SK-N-SH (cell line): Measurements from ENCODE around the gene MAPK9. TPM values are rescaled to one million over a fixed set of nuclear protein-coding genes. Genes with fewer than 3 reads are reported as not detected.

Experiments
- CTCF ChIA-PET: fragments of 300-600, 350-600 bp; formaldehyde crosslinking; extraction: SDS; loops from one replicate; lab custom pipeline; 2021; lab: Yijun Ruan, JAX
- POLR2A ChIA-PET: fragments of 350-600 bp; sonication (Branson Sonifier 250); formaldehyde crosslinking; extraction: SDS; loops from one replicate; lab custom pipeline; 2020; ENCODE audit warnings: antibody characterized with exemption, inconsistent platforms; lab: Yijun Ruan, JAX
- DNase-seq: peaks from one replicate; pipeline ENCODE4 v3.0.0; 2012
- H2AFZ ChIP-seq: fragments of 200-600 bp; sonication (generic); 2 replicates; pipeline ENCODE4 v1.8.1; 2016; ENCODE audit warnings: antibody characterized with exemption, mild to moderate bottlenecking, low read depth
- H3F3A ChIP-seq: fragments of 200-600 bp; sonication (generic); replicated peaks from 2 replicates; pipeline ENCODE3; 2016; ENCODE audit warnings: antibody characterized with exemption, mild to moderate bottlenecking; ENCODE audit not compliant: insufficient read depth
- H3K27ac ChIP-seq, 2 experiments: fragments of 200-500 bp in 1 of 2; fragments of 200-600 bp in 1 of 2; sonication (Bioruptor generic) in 1 of 2; sonication (generic), shearing (Covaris generic) in 1 of 2; 2 replicates each; pipeline versions ENCODE4 v1.5.1 to v1.6.1; 2014 to 2016; ENCODE audit warnings: low read depth in 2 of 2, inconsistent platforms in 1 of 2, low read length in 1 of 2, mild to moderate bottlenecking in 1 of 2, mixed read lengths in 1 of 2
- H3K27me3 ChIP-seq: fragments of 200-600 bp; sonication (generic), shearing (Covaris generic); 2 replicates; pipeline ENCODE4 v1.6.1; 2016; ENCODE audit warnings: mixed run types; ENCODE audit not compliant: insufficient read depth
- H3K36me3 ChIP-seq, 2 experiments: fragments of 200-500 bp in 1 of 2; fragments of 200-600 bp in 1 of 2; sonication (Bioruptor generic) in 1 of 2; sonication (generic) in 1 of 2; replicated peaks in 1 of 2; 2 replicates each; pipeline versions ENCODE3 to v1.5.1; 2014 to 2016; ENCODE audit warnings: low read length in 1 of 2, mild to moderate bottlenecking in 1 of 2; ENCODE audit not compliant: insufficient read depth in 2 of 2, control insufficient read depth in 1 of 2
- H3K4me1 ChIP-seq, 2 experiments: fragments of 200-500 bp in 1 of 2; fragments of 200-600 bp in 1 of 2; sonication (Bioruptor generic) in 1 of 2; sonication (generic), shearing (Covaris generic) in 1 of 2; 2 replicates each; pipeline versions ENCODE4 v1.5.1 to v1.6.1; 2014 to 2016; ENCODE audit warnings: low read depth in 1 of 2, low read length in 1 of 2, mixed run types in 1 of 2; ENCODE audit not compliant: insufficient read depth in 2 of 2, control insufficient read depth in 1 of 2
- H3K4me2 ChIP-seq: fragments of 200-600 bp; sonication (generic), shearing (Covaris generic); 2 replicates; pipeline ENCODE4 v1.6.1; 2017; ENCODE audit warnings: mixed run types
- H3K4me3 ChIP-seq, 2 experiments: fragments of 200-500 bp in 1 of 2; fragments of 200-600 bp in 1 of 2; sonication (Bioruptor generic) in 1 of 2; sonication (generic), shearing (Covaris generic) in 1 of 2; 2 replicates each; pipeline versions ENCODE4 v1.5.1 to v1.8.1; 2014 to 2016; ENCODE audit warnings: low read depth in 2 of 2, inconsistent platforms in 1 of 2, low read length in 1 of 2, mild to moderate bottlenecking in 1 of 2, mixed read lengths in 1 of 2, moderate library complexity in 1 of 2
- H3K79me2 ChIP-seq: fragments of 200-600 bp; sonication (generic); 2 replicates; pipeline ENCODE4 v1.8.1; 2017; ENCODE audit warnings: mild to moderate bottlenecking; ENCODE audit not compliant: insufficient read depth
- H3K9ac ChIP-seq: fragments of 200-600 bp; sonication (generic); 2 replicates; pipeline ENCODE4 v1.6.1; 2017; ENCODE audit warnings: mixed run types
- H3K9me2 ChIP-seq: fragments of 200-600 bp; sonication (generic); 2 replicates; pipeline ENCODE4 v1.6.1; 2017; ENCODE audit warnings: mixed run types
- H3K9me3 ChIP-seq: fragments of 200-600 bp; sonication (generic); 2 replicates; pipeline ENCODE4 v1.6.1; 2017; ENCODE audit warnings: mixed run types, mild to moderate bottlenecking, moderate library complexity
- H4K20me1 ChIP-seq: fragments of 200-600 bp; sonication (generic); 2 replicates; pipeline ENCODE4 v1.6.1; 2017; ENCODE audit warnings: mild to moderate bottlenecking, mixed run types; ENCODE audit not compliant: insufficient read depth
- CHD2 ChIP-seq: fragments of 150-350 bp; IDR thresholded peaks from 2 replicates; pipeline ENCODE4 v1.6.1; 2018; ENCODE audit warnings: low read length; ENCODE audit not compliant: partially characterized antibody
- ELF1 ChIP-seq: IDR thresholded peaks from 2 replicates; pipeline ENCODE4 v1.4.0; 2012
- EZH2phosphoT487 ChIP-seq: fragments of 200-600 bp; sonication (generic); IDR thresholded peaks from 2 replicates; pipeline ENCODE4 v1.6.1; 2017; ENCODE audit warnings: low read depth, mixed run types, mild to moderate bottlenecking, antibody characterized with exemption, moderate library complexity, borderline replicate concordance
- FOXJ3 ChIP-seq: sonication (generic); formaldehyde crosslinking; IDR thresholded peaks from 2 replicates; pipeline ENCODE4 v1.5.1; 2020; ENCODE audit warnings: mild to moderate bottlenecking, missing genetic modification reagents
- FOXM1 ChIP-seq: IDR thresholded peaks from 2 replicates; pipeline ENCODE4 v1.4.0; 2012; ENCODE audit warnings: low read depth, mild to moderate bottlenecking
- GATA2 ChIP-seq: sonication (generic); formaldehyde crosslinking; IDR thresholded peaks from 2 replicates; pipeline ENCODE4 v1.5.0; 2020; ENCODE audit warnings: mild to moderate bottlenecking, missing genetic modification reagents
- JUND ChIP-seq: IDR thresholded peaks from 2 replicates; pipeline ENCODE4 v1.4.0; 2012
- MEF2A ChIP-seq: IDR thresholded peaks from 2 replicates; pipeline ENCODE4 v1.4.0; 2012; ENCODE audit warnings: low read depth, borderline replicate concordance
- MXI1 ChIP-seq: IDR thresholded peaks from 2 replicates; pipeline ENCODE4 v1.6.1; 2012; ENCODE audit warnings: mild to moderate bottlenecking, low read depth, low read length, improper control_type of control experiment
- NFIC ChIP-seq: IDR thresholded peaks from 2 replicates; pipeline ENCODE4 v1.4.0; 2012; ENCODE audit warnings: borderline replicate concordance
- RAD21 ChIP-seq: IDR thresholded peaks from 2 replicates; pipeline ENCODE4 v1.6.1; 2012; ENCODE audit warnings: mild to moderate bottlenecking, low read length
- RCOR1 ChIP-seq: fragments of 150-350 bp; IDR thresholded peaks from 2 replicates; pipeline ENCODE4 v1.6.1; 2017; ENCODE audit warnings: antibody characterized with exemption, low read length
- RFX5 ChIP-seq: IDR thresholded peaks from 2 replicates; pipeline ENCODE4 v1.6.1; 2012; ENCODE audit warnings: mild to moderate bottlenecking, improper control_type of control experiment, low read length
- TAF1 ChIP-seq: IDR thresholded peaks from 2 replicates; pipeline ENCODE4 v1.6.1; 2012; ENCODE audit warnings: low read depth, mild to moderate bottlenecking, low read length, moderate library complexity, borderline replicate concordance
- TEAD4 ChIP-seq: IDR thresholded peaks from 2 replicates; pipeline ENCODE4 v1.4.0; 2012; ENCODE audit warnings: mild to moderate bottlenecking, borderline replicate concordance; ENCODE audit not compliant: insufficient read depth
- YY1 ChIP-seq: IDR thresholded peaks from 2 replicates; pipeline ENCODE4 v1.4.0; 2012; ENCODE audit warnings: low read depth, mild to moderate bottlenecking
- WGBS: methylation state at CpG from one replicate; pipeline ENCODE4 v1.1.6; 2017; ENCODE audit warnings: low lambda C conversion rate; 5-methylcytosine and 5-hydroxymethylcytosine counted together
- polyA plus RNA-seq, 3 experiments: library from polyadenylated mRNA; depleted of rRNA; stranded (reverse); fragments of >200 nt; gene quantifications; 2 replicates each; pipeline ENCODE4 v1.2.3, GENCODE V29; 2012
- TF ChIP-seq, protein P1 (sequence below): fragments of 150-350 bp; IDR thresholded peaks from 2 replicates; pipeline ENCODE4 v1.6.1; 2017; ENCODE audit warnings: antibody characterized with exemption, low read length, low read depth, borderline replicate concordance
- TF ChIP-seq, protein P2 (sequence below): IDR thresholded peaks from 2 replicates; pipeline ENCODE4 v1.4.0; 2012; ENCODE audit warnings: low read depth, borderline replicate concordance
- TF ChIP-seq, protein P3 (sequence below): IDR thresholded peaks from 2 replicates; pipeline ENCODE4; 2012

Gene MAPK9
- polyA plus RNA-seq, 1 of the 3 experiments (the other 2 are of a cell fraction) = 23.9 TPM

DNA sequence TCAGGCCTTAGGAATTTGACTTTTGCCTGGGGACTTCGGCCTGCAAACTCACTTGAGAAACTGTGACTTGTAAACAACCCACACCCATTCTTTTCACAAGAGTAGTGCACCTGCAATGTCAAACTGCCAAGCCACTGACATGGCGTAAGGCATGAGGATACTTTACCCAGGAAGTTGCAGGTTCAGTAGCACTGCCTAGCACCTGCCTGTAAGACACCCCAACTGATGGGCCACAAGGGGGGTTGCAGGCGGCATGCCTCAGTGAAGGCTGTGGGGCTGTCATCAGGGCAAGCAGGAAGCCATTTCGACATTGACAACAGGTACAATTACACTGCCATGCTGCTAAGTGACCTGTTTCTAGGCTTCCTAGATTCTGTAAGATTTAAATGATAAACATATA is 41.6 kb downstream of the MAPK9 start:
- TF ChIP-seq NFIC = no peak
- no peak for TF ChIP-seq FOXJ3 (CRISPR knock-in tag)
- no peak for TF ChIP-seq ELF1
- no peak for TF ChIP-seq FOXM1
- TF ChIP-seq TAF1 = no peak
- no peak for TF ChIP-seq MEF2A
- TF ChIP-seq, protein P1, sequence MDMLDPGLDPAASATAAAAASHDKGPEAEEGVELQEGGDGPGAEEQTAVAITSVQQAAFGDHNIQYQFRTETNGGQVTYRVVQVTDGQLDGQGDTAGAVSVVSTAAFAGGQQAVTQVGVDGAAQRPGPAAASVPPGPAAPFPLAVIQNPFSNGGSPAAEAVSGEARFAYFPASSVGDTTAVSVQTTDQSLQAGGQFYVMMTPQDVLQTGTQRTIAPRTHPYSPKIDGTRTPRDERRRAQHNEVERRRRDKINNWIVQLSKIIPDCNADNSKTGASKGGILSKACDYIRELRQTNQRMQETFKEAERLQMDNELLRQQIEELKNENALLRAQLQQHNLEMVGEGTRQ = no peak
- TF ChIP-seq RAD21 = no peak
- TF ChIP-seq RFX5 = no peak
- TF ChIP-seq, protein P2, sequence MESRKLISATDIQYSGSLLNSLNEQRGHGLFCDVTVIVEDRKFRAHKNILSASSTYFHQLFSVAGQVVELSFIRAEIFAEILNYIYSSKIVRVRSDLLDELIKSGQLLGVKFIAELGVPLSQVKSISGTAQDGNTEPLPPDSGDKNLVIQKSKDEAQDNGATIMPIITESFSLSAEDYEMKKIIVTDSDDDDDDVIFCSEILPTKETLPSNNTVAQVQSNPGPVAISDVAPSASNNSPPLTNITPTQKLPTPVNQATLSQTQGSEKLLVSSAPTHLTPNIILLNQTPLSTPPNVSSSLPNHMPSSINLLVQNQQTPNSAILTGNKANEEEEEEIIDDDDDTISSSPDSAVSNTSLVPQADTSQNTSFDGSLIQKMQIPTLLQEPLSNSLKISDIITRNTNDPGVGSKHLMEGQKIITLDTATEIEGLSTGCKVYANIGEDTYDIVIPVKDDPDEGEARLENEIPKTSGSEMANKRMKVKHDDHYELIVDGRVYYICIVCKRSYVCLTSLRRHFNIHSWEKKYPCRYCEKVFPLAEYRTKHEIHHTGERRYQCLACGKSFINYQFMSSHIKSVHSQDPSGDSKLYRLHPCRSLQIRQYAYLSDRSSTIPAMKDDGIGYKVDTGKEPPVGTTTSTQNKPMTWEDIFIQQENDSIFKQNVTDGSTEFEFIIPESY = no peak
- no peak for TF ChIP-seq CHD2
- no peak for TF ChIP-seq GATA2 (CRISPR knock-in tag)
- TF ChIP-seq, protein P3, sequence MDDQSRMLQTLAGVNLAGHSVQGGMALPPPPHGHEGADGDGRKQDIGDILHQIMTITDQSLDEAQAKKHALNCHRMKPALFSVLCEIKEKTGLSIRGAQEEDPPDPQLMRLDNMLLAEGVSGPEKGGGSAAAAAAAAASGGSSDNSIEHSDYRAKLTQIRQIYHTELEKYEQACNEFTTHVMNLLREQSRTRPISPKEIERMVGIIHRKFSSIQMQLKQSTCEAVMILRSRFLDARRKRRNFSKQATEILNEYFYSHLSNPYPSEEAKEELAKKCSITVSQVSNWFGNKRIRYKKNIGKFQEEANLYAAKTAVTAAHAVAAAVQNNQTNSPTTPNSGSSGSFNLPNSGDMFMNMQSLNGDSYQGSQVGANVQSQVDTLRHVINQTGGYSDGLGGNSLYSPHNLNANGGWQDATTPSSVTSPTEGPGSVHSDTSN = no peak
- no peak for TF ChIP-seq EZH2phosphoT487
- no peak for TF ChIP-seq YY1
- TF ChIP-seq TEAD4 = no peak
- TF ChIP-seq MXI1 = no peak
- TF ChIP-seq RCOR1 = no peak
- TF ChIP-seq JUND = no peak
- TF ChIP-seq, all 33 proteins: peak for 0
- Histone ChIP-seq H3K4me2 (no peak overlapping the region), H3K79me2 (no peaks in the 10 kb centered on the region), H3K4me1 (peaks cover 0 to 2% of the 10 kb centered on the region in 2 experiments; a peak in 1 of 4 replicates), H3K9ac (no peak overlapping the region), H3K36me3 (peaks cover 32 to 58% of the 10 kb centered on the region in 2 experiments), H3K9me3 (peaks cover 11% of the 10 kb centered on the region; the same call in 1 of the 2 replicates), H4K20me1 (no peaks in the 10 kb centered on the region), H3K4me3 (no peak overlapping the region), H3F3A (no peaks in the 10 kb centered on the region), H3K27ac (no peak overlapping the region), H3K27me3 (no peaks in the 10 kb centered on the region), H3K9me2 (no peaks in the 10 kb centered on the region), H2AFZ (no peak overlapping the region)
- ChIA-PET CTCF (no interaction called here), POLR2A (no interaction called here)
- DNase-seq = no peak
- WGBS = 94% methylated on average over 2 of the region's 4 CpGs
